T-helper 2 cell (primary cell): ENCODE measurements around the gene SRGAP1.

ENCODE experiments used
- DNase-seq, 5 experiments: peaks; one replicate each; pipeline versions ENCODE4 v3.0.0 to v3.0.0-alpha.2; 2012 to 2022

The SRGAP1 gene

GRCh38 chr12:63911341-63911740 is 66.8 kb downstream of the SRGAP1 start:
- DNase-seq = no peak

- no peak for DNase-seq
These were observed 68.2 kb downstream of the SRGAP1 start for GRCh38 chr12:63912651-63913050.

- DNase-seq = no peak
These were observed 69.4 kb downstream of the SRGAP1 start for GRCh38 chr12:63913929-63914328.

- DNase-seq = no peak
These were observed 70.8 kb downstream of the SRGAP1 start for GRCh38 chr12:63915105-63915800.

GRCh38 chr12:63916561-63917476 is 72.3 kb downstream of the SRGAP1 start:
- DNase-seq = no peak

- DNase-seq = no peak
These were observed 73.0 kb downstream of the SRGAP1 start for GRCh38 chr12:63917477-63917862.

GRCh38 chr12:63917864-63918799 is 73.6 kb downstream of the SRGAP1 start:
- no peak for DNase-seq

- no peak for DNase-seq
These were observed 74.3 kb downstream of the SRGAP1 start for GRCh38 chr12:63918800-63919300.

GRCh38 chr12:63919756-63920155 is 75.3 kb downstream of the SRGAP1 start:
- DNase-seq = no peak

GRCh38 chr12:63921157-63921556 is 76.7 kb downstream of the SRGAP1 start:
- no peak for DNase-seq

- DNase-seq = no peak
These were observed 78.0 kb downstream of the SRGAP1 start for GRCh38 chr12:63922474-63922873.

- no peak for DNase-seq
These were observed 80.3 kb downstream of the SRGAP1 start for GRCh38 chr12:63924781-63925180.

- no peak for DNase-seq
These were observed 83.0 kb downstream of the SRGAP1 start for GRCh38 chr12:63927511-63927910.

- DNase-seq = no peak
These were observed 83.8 kb downstream of the SRGAP1 start for GRCh38 chr12:63928305-63928704.

GRCh38 chr12:63929426-63929825 is 84.9 kb downstream of the SRGAP1 start:
- DNase-seq = no peak

GRCh38 chr12:63930971-63931370 is 86.5 kb downstream of the SRGAP1 start:
- no peak for DNase-seq

- DNase-seq = no peak
These were observed 87.2 kb downstream of the SRGAP1 start for GRCh38 chr12:63931703-63932102.

GRCh38 chr12:63934936-63935335 is 90.4 kb downstream of the SRGAP1 start:
- no peak for DNase-seq

GRCh38 chr12:63935361-63935760 is 90.9 kb downstream of the SRGAP1 start:
- DNase-seq = no peak

- DNase-seq = no peak
These were observed 93.1 kb downstream of the SRGAP1 start for GRCh38 chr12:63937378-63938316.

GRCh38 chr12:63940310-63941005 is 96.0 kb downstream of the SRGAP1 start:
- DNase-seq = no peak
